H1 (cell line): Measurements from ENCODE around the gene ARHGEF40. TPM values are rescaled to one million over a fixed set of nuclear protein-coding genes. Genes with fewer than 3 reads are reported as not detected.

Experiments
- BACH1 ChIP-seq: IDR thresholded peaks from 2 replicates; pipeline ENCODE4 v1.6.1; 2012; ENCODE audit warnings: low read length, improper control_type of control experiment
- CTCF ChIP-seq, 3 experiments: IDR thresholded peaks; 1 replicate in 2 of 3; 2 replicates in 1 of 3; pipeline versions ENCODE4 v1.5.1 to v1.6.1; 2011; ENCODE audit warnings: low read length in 3 of 3, mild to moderate bottlenecking in 3 of 3, inconsistent platforms in 2 of 3, low read depth in 1 of 3, moderate library complexity in 1 of 3; ENCODE audit not compliant: insufficient read depth in 1 of 3; ENCODE audit errors: control extremely low read depth in 1 of 3
- HDAC6 ChIP-seq: IDR thresholded peaks from one replicate; pipeline ENCODE4 v1.7.1; 2012; ENCODE audit warnings: low read depth, mild to moderate bottlenecking, inconsistent platforms, low read length, moderate library complexity
- POLR2AphosphoS5 ChIP-seq: IDR thresholded peaks from 2 replicates; pipeline ENCODE4 v1.6.1; 2011; ENCODE audit warnings: low read depth, low read length
- polyA plus RNA-seq, 7 experiments: library from polyadenylated mRNA; depleted of rRNA in 3 of 7; stranded (reverse) in 5 of 7; unstranded in 2 of 7; fragments of >200 nt in 5 of 7; fragments of 200-250 nt in 2 of 7; gene quantifications; 1 replicate in 5 of 7; 2 replicates in 1 of 7; 4 replicates in 1 of 7; pipeline versions ENCODE4 v1.2.1 to v1.2.3, GENCODE V29; 2011 to 2013; ENCODE audit warnings: missing spikeins in 2 of 7, mixed read lengths in 2 of 7
- total RNA-seq: library from RNA; stranded (reverse); fragmentation: NEBNext Ultra II Directional; extraction: Animal tissue kit (Norgen Biotek cat#: 25700); gene quantifications from 2 replicates; pipeline ENCODE4 v1.2.1, GENCODE V29; 2021

The ARHGEF40 gene
- total and polyA plus RNA-seq, 2 of the 8 experiments (the other 6 are each of a cell fraction or from before 2014, with no cell fraction given), result 53.1 to 101 TPM

GRCh38 chr14:21099596-21099985, 29.5 kb downstream of the ARHGEF40 start (continued):
- no peak for TF ChIP-seq CTCF (IDR thresholded peaks at IDR 0.05; ENCODE audit: control extremely low read depth in 1 of 3, insufficient read depth in 1 of 3, low read depth in 1 of 3, low read length in 3 of 3)
- TF ChIP-seq HDAC6, result no peak
- no peak for TF ChIP-seq POLR2AphosphoS5
- TF ChIP-seq BACH1, result no peak
